ENCODE measurements around the gene WWC1. TPM values are rescaled to one million over a fixed set of nuclear protein-coding genes. Genes with fewer than 3 reads are reported as not detected.
A peak's percentile ranks its signal among the peaks of the same experiment; 100 is the strongest.

WWC1 gene
- total RNA-seq, 1 experiment from 2014 or later: 190 TPM

- Mint-ChIP-seq H3K9me3 (ENCODE audit: low read depth, unreplicated experiment) (no peaks in the 10 kb centered on the region), H3K36me3 (ENCODE audit: insufficient read depth, unreplicated experiment) (peaks cover 39% of the 10 kb centered on the region), H3K4me3 (ENCODE audit: low read depth, unreplicated experiment) (peak overlapping the region; percentile 8), H3K27ac (ENCODE audit: unreplicated experiment) (peak overlapping the region; percentile 18), H3K4me1 (ENCODE audit: low read depth, unreplicated experiment) (peaks cover 85% of the 10 kb centered on the region), H3K27me3 (ENCODE audit: unreplicated experiment) (no peaks in the 10 kb centered on the region)
- TF ChIP-seq CTCF (IDR thresholded peaks at IDR 0.05; ENCODE audit: unreplicated experiment): no peak
- no TSS peak for BruUV-seq (replicated peaks)
- intact Hi-C loops (cut with micrococcal nuclease; ENCODE audit: unreplicated experiment): no loop called here
- CTCF ChIA-PET: interaction anchor here (0.6 to 2.1 kb wide), 7 partner anchors 11 to 61 kb away, joined by 3 to 8 read pairs (median 3); no protein-coding TSS in a partner anchor
- DNase-seq: no peak
These were observed 50.8 kb downstream of the WWC1 start for GRCh38 chr5:168342151-168342825.

DNA sequence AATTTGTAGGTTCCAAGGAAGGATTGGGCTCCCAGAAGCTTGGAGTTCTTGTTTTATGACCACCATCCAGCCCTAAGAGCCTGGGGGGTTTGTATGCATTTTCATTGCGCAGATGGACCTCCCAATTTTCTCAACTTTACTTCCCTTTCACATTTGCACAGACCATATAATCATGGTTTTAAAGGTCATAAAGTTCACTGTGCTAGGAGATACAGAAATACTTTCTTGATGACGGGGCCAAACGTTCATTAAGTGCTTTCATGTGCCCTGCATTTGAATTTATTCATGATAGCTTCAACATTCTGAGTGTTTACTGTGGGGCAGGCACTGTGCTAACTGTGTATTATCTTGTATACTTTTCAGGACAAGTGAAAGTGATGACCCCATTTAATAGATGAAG lies 51.5 kb downstream of the WWC1 start:
- BruUV-seq (replicated peaks): no TSS peak
- CTCF ChIA-PET: interaction anchor here (1.0 kb wide), 1 partner anchor 48 kb away, joined by 3 read pairs; no protein-coding TSS in a partner anchor
- no peak for TF ChIP-seq CTCF (IDR thresholded peaks at IDR 0.05; ENCODE audit: unreplicated experiment)
- Mint-ChIP-seq H3K27ac (ENCODE audit: unreplicated experiment) (no peak overlapping the region), H3K4me1 (ENCODE audit: low read depth, unreplicated experiment) (peaks cover 85% of the 10 kb centered on the region), H3K27me3 (ENCODE audit: unreplicated experiment) (no peaks in the 10 kb centered on the region), H3K4me3 (ENCODE audit: low read depth, unreplicated experiment) (no peak overlapping the region), H3K36me3 (ENCODE audit: insufficient read depth, unreplicated experiment) (peaks cover 40% of the 10 kb centered on the region), H3K9me3 (ENCODE audit: low read depth, unreplicated experiment) (no peaks in the 10 kb centered on the region)
- intact Hi-C loops (cut with micrococcal nuclease; ENCODE audit: unreplicated experiment): no loop called here
- no peak for DNase-seq

DNA sequence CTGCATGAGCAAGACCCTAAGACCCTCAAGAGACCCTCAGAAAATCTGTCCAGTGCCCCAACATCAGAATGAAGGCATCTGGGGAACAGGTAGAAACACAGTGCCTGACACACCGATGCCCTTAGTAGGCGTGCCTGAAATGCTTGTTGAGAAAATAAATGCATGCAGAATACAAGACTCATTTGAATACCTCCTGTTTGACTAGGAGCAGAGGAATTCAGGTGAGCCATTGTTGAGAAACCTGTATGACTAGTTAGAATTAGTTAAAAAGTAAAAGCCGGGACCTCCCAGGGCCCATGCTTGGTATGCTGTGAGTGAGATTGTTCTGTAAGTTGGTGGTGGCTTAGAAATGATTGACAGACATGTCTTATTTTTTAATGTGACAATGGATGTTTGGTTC lies 55.0 kb downstream of the WWC1 start:
- DNase-seq: peak; percentile 84
- H3K27me3 Mint-ChIP-seq (ENCODE audit: unreplicated experiment): no peaks in the 10 kb centered on the region
- H3K4me3 Mint-ChIP-seq (ENCODE audit: low read depth, unreplicated experiment): peak overlapping the region; percentile 53
- intact Hi-C loops (cut with micrococcal nuclease; ENCODE audit: unreplicated experiment): loop anchor here (1.0 to 2.0 kb wide), 4 partner anchors 22 to 56 kb away; partner anchors contain the start of gene WWC1
- no peaks in the 10 kb centered on the region for H3K9me3 Mint-ChIP-seq (ENCODE audit: low read depth, unreplicated experiment)
- peaks cover 62% of the 10 kb centered on the region for H3K36me3 Mint-ChIP-seq (ENCODE audit: insufficient read depth, unreplicated experiment)
- peaks cover 91% of the 10 kb centered on the region for H3K4me1 Mint-ChIP-seq (ENCODE audit: low read depth, unreplicated experiment)
- no TSS peak for BruUV-seq (replicated peaks)
- CTCF ChIA-PET: interaction anchor here (0.5 to 6.3 kb wide), 6 partner anchors 14 to 55 kb away, joined by 3 to 38 read pairs (median 4); no protein-coding TSS in a partner anchor
- TF ChIP-seq CTCF (IDR thresholded peaks at IDR 0.05; ENCODE audit: unreplicated experiment): no peak
- peak overlapping the region; percentile 85 for H3K27ac Mint-ChIP-seq (ENCODE audit: unreplicated experiment)

- intact Hi-C loops (cut with micrococcal nuclease; ENCODE audit: unreplicated experiment): loop anchor here (2.0 kb wide), 4 partner anchors 17 to 57 kb away; partner anchors contain the start of gene WWC1
- CTCF ChIA-PET: interaction anchor here (0.5 to 6.3 kb wide), 16 partner anchors 7 to 78 kb away, joined by 3 to 38 read pairs (median 6); partner anchors contain the start of gene WWC1
These were observed 56.1 kb downstream of the WWC1 start for GRCh38 chr5:168347368-168348083.

More at GRCh38 chr5:168347368-168348083, 56.1 kb downstream of the WWC1 start:
- Mint-ChIP-seq H3K9me3 (ENCODE audit: low read depth, unreplicated experiment) (no peaks in the 10 kb centered on the region), H3K27me3 (ENCODE audit: unreplicated experiment) (no peaks in the 10 kb centered on the region), H3K36me3 (ENCODE audit: insufficient read depth, unreplicated experiment) (peaks cover 62% of the 10 kb centered on the region), H3K4me3 (ENCODE audit: low read depth, unreplicated experiment) (peak overlapping the region; percentile 53), H3K27ac (ENCODE audit: unreplicated experiment) (peak overlapping the region; percentile 85), H3K4me1 (ENCODE audit: low read depth, unreplicated experiment) (peaks cover 87% of the 10 kb centered on the region)
- no peak for TF ChIP-seq CTCF (IDR thresholded peaks at IDR 0.05; ENCODE audit: unreplicated experiment)
- no peak for DNase-seq
- BruUV-seq (replicated peaks): no TSS peak

All from Calu3 (cell line).